GM18909 (cell line): Measurements from ENCODE around the gene INTS4.
"Not testable (repeated sequence)": the region's sequence is repeated elsewhere in the genome, so short reads cannot be mapped to it uniquely, and the experiment has no call there.

Source experiments
- ATAC-seq: cut with Tn5 transposase; IDR thresholded peaks from one replicate; pipeline ENCODE4 v1.9.1; 2021; ENCODE audit warnings: mild to moderate bottlenecking; ENCODE audit not compliant: unreplicated experiment, poor library complexity

INTS4 gene

DNA sequence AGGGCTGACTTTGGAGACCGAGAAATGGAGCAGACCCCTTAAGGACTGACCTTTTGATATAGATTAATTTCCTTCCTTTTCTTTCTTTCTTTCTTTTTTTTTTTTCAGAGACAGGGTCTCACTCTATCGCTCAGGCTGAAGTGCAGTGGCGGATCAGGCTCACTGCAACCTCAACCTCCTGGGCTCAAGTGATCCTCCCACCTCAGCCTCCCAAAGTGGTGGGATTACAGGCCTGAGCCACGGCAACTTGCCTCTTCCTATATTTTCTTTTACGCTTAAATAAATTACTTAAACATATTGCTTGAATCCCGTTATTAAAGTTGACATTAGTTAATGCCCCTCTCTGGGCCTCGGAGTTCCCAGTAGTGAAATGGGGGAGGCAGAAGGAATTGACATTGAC lies 29.0 kb upstream of the INTS4 start:
- ATAC-seq = no peak

DNA sequence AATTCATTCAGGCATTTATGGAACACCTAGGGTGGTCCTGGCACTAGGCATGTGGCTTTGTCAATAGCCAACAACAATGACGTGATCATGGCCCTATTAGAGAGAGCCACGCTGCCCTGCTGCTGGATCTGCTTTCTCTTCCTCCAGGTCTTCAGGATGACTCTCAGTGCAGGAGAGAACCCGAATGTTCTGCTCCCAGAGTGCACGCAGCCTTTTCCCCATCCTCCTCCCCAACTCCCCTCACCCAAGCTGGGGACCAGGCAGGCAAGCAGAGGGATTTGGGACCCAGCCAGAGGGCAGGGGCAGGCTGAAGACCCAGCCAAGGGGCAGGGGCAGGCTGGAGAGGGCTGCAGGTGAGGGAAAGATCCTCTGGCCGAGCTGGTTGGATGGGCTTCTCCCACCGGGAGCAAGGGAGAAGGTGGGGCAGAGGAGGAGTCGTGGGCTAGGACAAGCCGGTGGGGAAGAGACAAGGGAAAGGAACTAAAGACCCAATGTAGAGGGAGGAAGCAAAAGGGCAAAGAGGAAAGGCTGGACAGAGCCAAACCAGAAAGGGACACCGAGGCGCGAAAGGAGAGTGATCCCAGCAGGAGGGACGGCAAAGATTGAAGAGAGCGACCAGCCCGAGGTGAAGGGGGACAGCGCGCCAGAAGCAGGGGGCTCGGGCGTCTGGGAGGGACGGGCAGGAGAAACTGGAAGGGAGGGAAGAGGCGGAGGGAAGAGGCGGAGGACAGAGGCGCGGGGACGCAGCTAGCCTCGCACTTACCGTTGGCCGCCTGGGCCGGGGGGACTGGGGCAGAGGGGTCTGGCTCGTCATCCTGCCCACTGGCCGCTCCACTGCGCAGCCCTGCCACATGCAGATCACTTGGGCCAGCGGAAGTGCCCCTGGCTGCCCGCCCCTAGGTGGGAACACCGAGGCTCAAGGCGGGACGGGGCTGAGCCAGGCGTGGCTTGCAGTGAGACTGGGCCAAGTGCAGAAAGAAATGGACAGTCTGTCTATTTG lies 28.2 kb upstream of the INTS4 start, which contains the start of gene KCTD14:
Gene KCTD14 (minus strand): TSS at position 880 of the 1,000 bp plus-strand sequence. CDS start 27 bp downstream, at position 853.
- no peak for ATAC-seq

DNA sequence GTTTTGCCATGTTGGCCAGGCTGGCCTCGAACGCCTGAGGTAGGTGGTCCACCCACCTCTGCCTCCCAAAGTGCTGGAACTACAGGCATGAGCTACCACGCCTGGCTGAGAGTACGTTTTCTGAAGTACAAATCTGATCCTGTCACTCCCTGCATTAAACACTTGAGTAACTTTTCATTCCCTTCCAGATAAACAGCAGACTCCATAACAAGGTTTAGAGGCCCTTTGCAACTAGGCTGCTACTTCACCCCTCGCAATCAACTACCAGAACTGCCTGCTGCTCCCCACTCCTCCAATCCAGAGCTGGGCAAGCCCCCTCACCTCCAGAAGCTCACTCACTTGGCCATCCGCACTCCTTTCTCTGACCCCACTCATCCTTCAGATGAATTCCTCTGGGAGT lies 27.1 kb upstream of the INTS4 start:
- ATAC-seq = no peak

GRCh38 chr11:78020246-78020645 lies 25.8 kb upstream of the INTS4 start:
- no peak for ATAC-seq

- no peak for ATAC-seq
These were observed 25.3 kb upstream of the INTS4 start for GRCh38 chr11:78019808-78020207.

DNA sequence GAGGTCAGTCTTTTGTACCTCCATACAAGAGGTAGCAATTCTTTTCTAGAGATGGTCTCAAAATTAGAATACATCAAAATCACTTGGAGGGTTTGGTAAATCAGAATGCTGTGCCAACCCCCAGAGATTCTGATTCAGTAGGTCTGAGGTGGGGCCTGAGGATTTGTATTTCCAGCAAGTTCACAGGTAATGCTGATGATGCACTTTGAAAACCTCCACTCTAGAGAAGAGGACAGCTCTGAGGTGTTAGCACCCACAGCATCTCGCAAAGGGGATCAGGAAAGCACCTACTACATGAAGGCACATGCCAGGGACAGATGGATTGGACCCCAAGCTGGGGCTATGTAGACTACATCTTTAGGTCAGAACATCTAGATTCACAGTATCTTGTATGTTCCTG lies 21.4 kb upstream of the INTS4 start:
- ATAC-seq = no peak

GRCh38 chr11:78014937-78015520 lies 20.6 kb upstream of the INTS4 start:
- not testable (repeated sequence) for ATAC-seq

GRCh38 chr11:78011301-78011700 lies 16.8 kb upstream of the INTS4 start:
- ATAC-seq = no peak

DNA sequence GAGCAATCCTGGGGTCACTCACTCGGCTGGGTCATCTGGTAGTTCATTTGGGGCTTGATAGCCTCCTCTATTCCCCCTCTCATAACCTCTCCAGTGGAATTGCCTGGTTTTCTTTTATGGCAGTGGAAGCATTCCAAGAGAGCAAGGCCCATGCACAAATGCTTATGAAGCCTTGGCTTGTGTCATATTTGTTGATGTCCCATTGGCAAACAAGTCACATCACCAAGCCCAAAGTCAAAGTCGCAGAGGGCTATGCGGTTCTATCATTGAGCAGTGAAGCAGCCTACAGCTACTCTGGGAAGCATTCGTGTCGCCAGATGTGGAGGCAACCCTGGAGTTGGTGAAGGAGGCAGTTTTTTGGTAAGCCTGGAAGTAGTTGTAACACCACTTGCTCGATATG lies 16.3 kb upstream of the INTS4 start:
- no peak for ATAC-seq

DNA sequence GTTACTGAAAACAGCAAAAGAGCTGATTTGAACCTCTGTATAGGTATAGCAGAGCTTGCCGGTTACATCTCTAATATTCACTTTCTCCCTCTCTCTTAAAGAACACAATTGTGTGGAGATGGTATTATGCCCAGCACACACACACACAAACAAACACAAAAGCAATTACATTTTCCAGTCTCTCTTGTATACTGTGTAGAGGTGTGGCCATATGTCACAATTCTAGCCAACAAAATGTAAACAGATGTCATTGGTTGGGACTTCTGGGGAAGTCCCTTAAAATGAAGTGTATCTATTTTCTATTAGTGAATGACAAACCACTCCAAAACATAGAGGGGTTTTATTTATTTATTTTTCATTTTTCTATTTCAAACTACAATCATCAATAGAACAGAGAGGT lies 15.8 kb upstream of the INTS4 start:
- ATAC-seq = no peak

DNA sequence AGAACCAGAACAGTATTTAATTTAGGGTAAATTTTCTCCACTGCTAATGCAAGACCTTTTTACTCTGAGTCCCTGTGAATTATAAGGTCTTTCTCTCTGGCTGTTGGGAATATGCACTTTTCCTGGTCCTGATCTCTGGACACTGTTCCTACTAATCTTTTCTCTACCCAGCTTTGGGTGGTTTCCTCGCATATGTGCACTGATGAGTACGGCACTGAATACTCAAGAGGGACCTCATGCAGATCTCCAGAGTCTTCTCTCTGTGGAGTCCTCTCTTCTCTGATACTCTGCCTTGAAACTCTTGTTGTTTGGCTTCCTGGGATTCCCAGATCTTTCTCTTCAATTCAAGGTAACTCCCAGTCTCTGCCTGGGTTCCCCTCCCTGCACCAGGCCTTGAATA lies 14.6 kb upstream of the INTS4 start:
- no peak for ATAC-seq

GRCh38 chr11:78000193-78000592 lies 5.7 kb upstream of the INTS4 start:
- peak; percentile 73 for ATAC-seq

- ATAC-seq = no peak
These were observed 5.1 kb upstream of the INTS4 start for GRCh38 chr11:77999446-78000030.

- no peak for ATAC-seq
These were observed 566 bp downstream of the INTS4 start for GRCh38 chr11:77993902-77994301.

- no peak for ATAC-seq
These were observed 3.5 kb downstream of the INTS4 start for GRCh38 chr11:77990981-77991380.

GRCh38 chr11:77986456-77986855 lies 8.0 kb downstream of the INTS4 start:
- not testable (repeated sequence) for ATAC-seq

DNA sequence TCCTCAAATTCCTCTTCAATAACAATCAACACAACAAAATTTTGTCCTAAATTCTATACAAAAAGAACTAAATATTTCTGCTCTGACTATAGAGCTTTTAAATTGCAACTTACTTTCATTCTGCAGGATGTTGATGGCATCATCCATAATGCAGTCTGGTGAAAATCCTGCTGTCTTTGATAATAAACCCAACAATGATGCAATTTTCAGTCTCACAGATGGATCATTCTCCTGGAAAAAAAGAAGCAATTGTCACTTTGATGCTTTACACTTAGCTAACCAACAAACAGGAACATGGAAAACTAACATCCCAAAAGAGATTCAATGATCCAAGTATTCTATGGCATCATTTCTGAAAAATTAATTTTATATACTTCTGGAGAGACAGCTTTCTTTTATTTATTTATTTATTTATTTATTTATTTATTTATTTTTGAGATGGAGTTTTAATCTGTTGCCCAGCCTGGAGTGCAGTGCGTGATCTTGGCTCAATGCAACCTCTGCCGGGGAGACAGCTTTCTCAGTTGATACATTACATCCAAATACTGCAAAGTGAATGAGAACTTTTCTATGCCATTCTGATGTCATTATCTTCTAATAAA lies 13.0 kb downstream of the INTS4 start:
- ATAC-seq = no peak

DNA sequence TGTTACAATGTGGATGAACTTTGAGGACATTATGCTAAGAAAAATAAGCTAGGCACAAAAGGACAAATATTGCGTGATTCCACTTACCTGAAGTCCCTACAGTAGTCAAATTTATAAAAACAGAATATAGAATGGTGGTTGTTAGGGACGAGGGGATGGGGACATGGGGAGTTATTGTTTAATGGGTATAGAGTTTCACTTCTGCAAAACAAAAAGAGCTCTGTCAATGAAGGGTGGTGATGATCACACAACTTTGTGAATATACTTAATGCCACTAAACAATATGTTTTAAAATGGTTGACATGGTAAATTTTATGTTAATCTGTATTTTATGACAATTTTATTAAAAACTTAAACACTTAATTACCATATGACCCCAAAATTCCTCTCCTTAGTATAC lies 26.1 kb downstream of the INTS4 start:
- ATAC-seq = peak; percentile 76

DNA sequence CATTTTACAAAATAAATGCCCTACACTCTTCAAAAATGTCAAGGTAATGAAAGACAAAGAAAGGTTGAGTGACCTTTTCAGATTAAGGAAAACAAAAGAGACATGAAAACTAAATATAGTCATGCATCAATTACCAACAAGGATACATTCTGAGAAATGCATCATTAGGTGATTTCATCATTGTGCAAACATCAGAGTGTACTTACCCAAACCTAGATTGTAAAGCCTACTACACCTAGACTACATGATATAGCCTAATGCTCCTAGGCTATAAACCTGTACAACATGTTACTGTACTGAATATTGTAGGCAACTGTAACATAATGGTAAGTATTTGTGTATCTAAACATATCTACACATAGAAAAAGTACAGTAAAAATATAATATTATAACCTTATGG lies 26.7 kb downstream of the INTS4 start:
- no peak for ATAC-seq

DNA sequence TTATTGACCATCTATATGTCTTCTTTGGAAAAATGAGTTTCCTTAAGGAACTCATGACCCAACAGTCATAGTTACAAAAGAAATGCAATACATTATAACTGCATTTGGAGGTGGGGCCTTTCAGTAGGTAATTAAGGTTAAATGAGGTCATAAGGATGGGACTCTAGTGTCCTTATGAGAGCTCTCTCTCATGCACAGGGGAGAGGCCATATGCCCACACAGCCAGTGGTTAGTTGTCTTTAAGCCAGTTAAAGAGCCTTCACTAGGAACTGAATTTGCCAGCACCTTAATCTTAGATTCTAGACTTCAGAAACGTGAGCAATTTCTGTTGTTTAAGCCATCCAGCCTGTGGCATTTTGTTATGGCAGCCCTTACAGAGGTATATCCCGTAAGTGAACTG lies 27.3 kb downstream of the INTS4 start:
- ATAC-seq = no peak

DNA sequence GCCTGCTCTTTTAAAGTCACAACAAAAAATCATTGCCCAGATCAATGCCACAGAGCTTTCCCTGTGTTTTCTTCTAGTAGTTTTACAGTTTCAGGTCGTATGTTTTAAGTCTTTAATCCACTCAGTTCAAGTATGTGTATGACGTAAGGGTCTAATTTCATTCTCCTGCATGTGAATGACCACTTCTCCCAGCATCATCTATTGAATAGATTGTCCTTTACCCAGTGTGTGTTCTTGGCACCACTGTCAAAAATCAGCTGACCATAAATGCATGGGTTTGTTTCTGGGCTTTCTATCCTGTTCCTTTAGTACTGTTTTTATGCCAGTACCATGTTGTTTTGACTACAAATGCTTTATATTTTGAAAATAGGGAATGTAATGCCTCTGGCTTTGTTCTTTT lies 28.1 kb downstream of the INTS4 start:
- no peak for ATAC-seq
